ENCODE data around the gene BCKDHA. TPM values are rescaled to one million over a fixed set of nuclear protein-coding genes. Genes with fewer than 3 reads are reported as not detected.

Gene BCKDHA
- total and polyA plus RNA-seq, 2 experiments from 2014 or later, result 30.3 to 39.6 TPM

DNA sequence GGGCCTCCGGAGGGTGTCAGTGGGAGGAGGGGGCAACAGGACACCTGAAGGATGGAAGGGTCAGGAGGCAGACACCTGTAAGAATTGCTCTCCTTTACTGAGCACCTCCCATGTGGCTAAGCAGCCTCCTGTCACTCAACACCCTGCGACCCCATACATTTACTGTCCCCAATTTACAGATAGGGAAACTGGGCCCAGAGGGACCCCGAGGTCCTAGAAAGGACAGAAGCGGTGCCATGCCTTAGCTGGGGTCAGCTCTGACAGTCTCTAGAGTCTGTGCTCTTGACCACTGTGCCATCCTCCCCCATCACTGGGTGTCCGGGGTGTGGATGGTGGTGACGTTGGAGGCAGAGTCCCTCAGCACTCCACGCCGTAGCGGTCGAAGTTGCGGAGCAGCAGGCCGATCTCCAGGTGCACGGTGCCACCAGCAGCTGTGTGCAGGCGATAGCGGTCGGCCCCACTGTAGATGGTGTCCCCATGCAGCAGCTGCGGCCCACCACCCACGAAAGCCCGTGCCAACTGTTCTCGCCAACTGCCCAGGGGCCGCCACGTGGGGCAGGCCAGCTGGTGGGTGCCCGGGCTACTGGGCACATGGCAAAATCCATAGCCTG is 43.2 kb upstream of the BCKDHA start:
- peaks cover 6% of the 10 kb centered on the region for H3K4me1 ChIP-seq (ENCODE audit: insufficient read depth)
- TF ChIP-seq EZH2phosphoT487 (IDR thresholded peaks at IDR 0.05; ENCODE audit: low read depth, severe bottlenecking, unreplicated experiment), result no peak
- TF ChIP-seq, protein P1, sequence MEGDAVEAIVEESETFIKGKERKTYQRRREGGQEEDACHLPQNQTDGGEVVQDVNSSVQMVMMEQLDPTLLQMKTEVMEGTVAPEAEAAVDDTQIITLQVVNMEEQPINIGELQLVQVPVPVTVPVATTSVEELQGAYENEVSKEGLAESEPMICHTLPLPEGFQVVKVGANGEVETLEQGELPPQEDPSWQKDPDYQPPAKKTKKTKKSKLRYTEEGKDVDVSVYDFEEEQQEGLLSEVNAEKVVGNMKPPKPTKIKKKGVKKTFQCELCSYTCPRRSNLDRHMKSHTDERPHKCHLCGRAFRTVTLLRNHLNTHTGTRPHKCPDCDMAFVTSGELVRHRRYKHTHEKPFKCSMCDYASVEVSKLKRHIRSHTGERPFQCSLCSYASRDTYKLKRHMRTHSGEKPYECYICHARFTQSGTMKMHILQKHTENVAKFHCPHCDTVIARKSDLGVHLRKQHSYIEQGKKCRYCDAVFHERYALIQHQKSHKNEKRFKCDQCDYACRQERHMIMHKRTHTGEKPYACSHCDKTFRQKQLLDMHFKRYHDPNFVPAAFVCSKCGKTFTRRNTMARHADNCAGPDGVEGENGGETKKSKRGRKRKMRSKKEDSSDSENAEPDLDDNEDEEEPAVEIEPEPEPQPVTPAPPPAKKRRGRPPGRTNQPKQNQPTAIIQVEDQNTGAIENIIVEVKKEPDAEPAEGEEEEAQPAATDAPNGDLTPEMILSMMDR (IDR thresholded peaks at IDR 0.05; ENCODE audit: poor library complexity), result no peak
- TF ChIP-seq EZH2 (IDR thresholded peaks at IDR 0.05; ENCODE audit: borderline replicate concordance), result no peak
- H3K27me3 ChIP-seq, result peaks cover 5% of the 10 kb centered on the region
- WGBS (ENCODE audit: low lambda C conversion rate, missing lambda C conversion rate), result 90% methylated on average over 23 of the region's 23 CpGs
- no peak for DNase-seq (ENCODE audit: low spot score)
- H3K9me3 ChIP-seq (ENCODE audit: low read depth), result no peaks in the 10 kb centered on the region
- peaks cover 30% of the 10 kb centered on the region for H3K79me2 ChIP-seq
- H3K36me3 ChIP-seq (replicated peaks; ENCODE audit: insufficient read depth, low read depth), result no peaks in the 10 kb centered on the region
- peak overlapping the region; percentile 65 for H3K27ac ChIP-seq
- H3K4me2 ChIP-seq, result peak overlapping the region; percentile 89
- H2AFZ ChIP-seq, result peak overlapping the region; percentile 73
- no peaks in the 10 kb centered on the region for H3K9me2 ChIP-seq (replicated peaks; ENCODE audit: insufficient read depth)
- peaks cover 10% of the 10 kb centered on the region for H4K20me1 ChIP-seq (ENCODE audit: insufficient read depth, poor library complexity, severe bottlenecking)
- H3K4me3 ChIP-seq, result peak overlapping the region; percentile 80

DNA sequence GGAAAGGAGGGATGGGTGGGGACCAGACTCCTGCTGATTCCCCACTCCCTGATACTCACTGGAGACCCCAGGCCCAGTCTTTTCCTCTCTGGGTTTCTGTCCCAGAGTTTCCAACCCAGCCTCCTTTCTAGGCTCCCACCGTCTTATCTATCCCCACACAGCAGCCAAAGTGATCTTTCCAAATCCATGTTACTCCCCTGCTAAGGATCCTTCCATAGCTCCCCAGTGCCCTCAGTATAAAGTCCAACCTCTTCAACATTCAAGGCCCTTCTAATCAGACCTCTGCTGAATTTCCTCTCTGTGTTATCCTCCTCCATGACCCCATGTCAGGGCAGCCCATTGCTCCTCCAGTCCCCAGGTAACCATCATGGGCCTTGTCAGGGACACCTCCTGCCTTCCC is 42.6 kb upstream of the BCKDHA start:
- Histone ChIP-seq H3K4me2 (no peak overlapping the region), H3K4me1 (ENCODE audit: insufficient read depth) (peaks cover 6% of the 10 kb centered on the region), H3K79me2 (peaks cover 25% of the 10 kb centered on the region), H3K4me3 (no peak overlapping the region), H2AFZ (no peak overlapping the region), H4K20me1 (ENCODE audit: insufficient read depth, poor library complexity, severe bottlenecking) (peaks cover 10% of the 10 kb centered on the region), H3K27ac (no peak overlapping the region), H3K9me2 (replicated peaks; ENCODE audit: insufficient read depth) (no peaks in the 10 kb centered on the region), H3K9me3 (ENCODE audit: low read depth) (no peaks in the 10 kb centered on the region), H3K27me3 (peaks cover 5% of the 10 kb centered on the region), H3K36me3 (replicated peaks; ENCODE audit: insufficient read depth, low read depth) (no peaks in the 10 kb centered on the region)
- WGBS (ENCODE audit: low lambda C conversion rate, missing lambda C conversion rate), result 75% methylated on average over 1 of the region's 1 CpG
- no peak for DNase-seq (ENCODE audit: low spot score)
- TF ChIP-seq, protein P1 (IDR thresholded peaks at IDR 0.05; ENCODE audit: poor library complexity), result no peak
- TF ChIP-seq EZH2 (IDR thresholded peaks at IDR 0.05; ENCODE audit: borderline replicate concordance) (no peak), EZH2phosphoT487 (IDR thresholded peaks at IDR 0.05; ENCODE audit: low read depth, severe bottlenecking, unreplicated experiment) (no peak)

DNA sequence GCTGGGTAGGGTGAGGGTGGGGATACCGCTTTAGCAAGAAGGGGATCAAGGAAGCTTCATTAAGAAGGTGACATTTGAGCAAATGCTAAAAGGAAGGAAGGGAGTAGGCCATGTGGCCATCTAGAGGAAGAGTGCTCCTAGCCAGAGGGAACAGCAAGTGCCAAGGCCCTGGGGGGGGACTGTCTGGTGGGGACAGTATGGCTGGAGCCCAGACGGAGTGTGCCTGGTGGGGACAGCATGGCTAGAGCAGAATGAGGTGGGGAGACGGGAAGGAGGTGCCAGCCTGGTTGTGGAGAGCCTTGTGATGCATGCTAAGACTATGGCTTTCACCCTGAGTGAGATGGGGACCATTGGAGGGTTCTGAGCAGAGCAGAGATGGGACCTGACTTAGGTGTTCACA is 41.8 kb upstream of the BCKDHA start:
- 87% methylated on average over 3 of the region's 3 CpGs for whole genome bisulfite sequencing (ENCODE audit: low lambda C conversion rate, missing lambda C conversion rate)
- Histone ChIP-seq H3K27ac (no peak overlapping the region), H3K4me1 (ENCODE audit: insufficient read depth) (peaks cover under 1% of the 10 kb centered on the region)

More for the DNA sequence above, 41.8 kb upstream of the BCKDHA start:
- no peaks in the 10 kb centered on the region for H3K9me2 ChIP-seq (replicated peaks; ENCODE audit: insufficient read depth)
- DNase-seq (ENCODE audit: low spot score), result no peak
- H3K4me2 ChIP-seq, result no peak overlapping the region
- peaks cover 10% of the 10 kb centered on the region for H4K20me1 ChIP-seq (ENCODE audit: insufficient read depth, poor library complexity, severe bottlenecking)
- no peaks in the 10 kb centered on the region for H3K9me3 ChIP-seq (ENCODE audit: low read depth)
- H3K27me3 ChIP-seq, result peaks cover 5% of the 10 kb centered on the region
- H2AFZ ChIP-seq, result no peak overlapping the region
- no peak overlapping the region for H3K4me3 ChIP-seq
- TF ChIP-seq EZH2phosphoT487 (IDR thresholded peaks at IDR 0.05; ENCODE audit: low read depth, severe bottlenecking, unreplicated experiment), result no peak
- TF ChIP-seq, protein P1 (IDR thresholded peaks at IDR 0.05; ENCODE audit: poor library complexity), result no peak
- no peak for TF ChIP-seq EZH2 (IDR thresholded peaks at IDR 0.05; ENCODE audit: borderline replicate concordance)
- H3K79me2 ChIP-seq, result peaks cover 18% of the 10 kb centered on the region
- H3K36me3 ChIP-seq (replicated peaks; ENCODE audit: insufficient read depth, low read depth), result no peaks in the 10 kb centered on the region

Measured in hepatocyte (in vitro differentiated cells).